Right hindlimb (tissue), 1 donor: ENCODE results near the gene ADM.
"Not testable (repeated sequence)": the region's sequence is repeated elsewhere in the genome, so short reads cannot be mapped to it uniquely, and the experiment has no call there.

Source experiments
- DNase-seq: peaks from one replicate; pipeline ENCODE4 v3.0.0-alpha.2; 2018

The ADM gene

GRCh38 chr11:10304495-10305261 lies at the start of gene ADM:
Gene ADM, plus strand, starts transcription at chr11:10305073. Its CDS starts 628 bp downstream, at chr11:10305701.
- peak; percentile 89 for DNase-seq

GRCh38 chr11:10255388-10256125 lies 49.3 kb upstream of the ADM start:
- DNase-seq = no peak

- no peak for DNase-seq
Observed at GRCh38 chr11:10257478-10257877, 47.4 kb upstream of the ADM start.

GRCh38 chr11:10261821-10262220 lies 43.1 kb upstream of the ADM start:
- no peak for DNase-seq

GRCh38 chr11:10263929-10264328 lies 40.9 kb upstream of the ADM start:
- DNase-seq = no peak

- not testable (repeated sequence) for DNase-seq
Observed at GRCh38 chr11:10264716-10265115, 40.2 kb upstream of the ADM start.

GRCh38 chr11:10265936-10266335 lies 38.9 kb upstream of the ADM start:
- DNase-seq = no peak

- no peak for DNase-seq
Observed at GRCh38 chr11:10267821-10268220, 37.1 kb upstream of the ADM start.

- DNase-seq = no peak
Observed at GRCh38 chr11:10268746-10269488, 36.0 kb upstream of the ADM start.

GRCh38 chr11:10272132-10272531 lies 32.7 kb upstream of the ADM start:
- no peak for DNase-seq

GRCh38 chr11:10273738-10274137 lies 31.1 kb upstream of the ADM start:
- DNase-seq = no peak

- DNase-seq = no peak
Observed at GRCh38 chr11:10274726-10275125, 30.1 kb upstream of the ADM start.

- no peak for DNase-seq
Observed at GRCh38 chr11:10275714-10276113, 29.2 kb upstream of the ADM start.

GRCh38 chr11:10282117-10282516 lies 22.8 kb upstream of the ADM start:
- no peak for DNase-seq

GRCh38 chr11:10283991-10284390 lies 20.9 kb upstream of the ADM start:
- DNase-seq = no peak

GRCh38 chr11:10285148-10285802 lies 19.6 kb upstream of the ADM start:
- no peak for DNase-seq

- DNase-seq = no peak
Observed at GRCh38 chr11:10287140-10287539, 17.7 kb upstream of the ADM start.

GRCh38 chr11:10287766-10288715 lies 16.8 kb upstream of the ADM start:
- no peak for DNase-seq

GRCh38 chr11:10288881-10289764 lies 15.8 kb upstream of the ADM start:
- DNase-seq = no peak

- DNase-seq = no peak
Observed at GRCh38 chr11:10289765-10290380, 15.0 kb upstream of the ADM start.
